Thyroid gland (tissue), 4 donors: ENCODE data around the gene APOC4.

Source experiments
- POLR2A ChIP-seq, 2 donors: fragments of 450-650 bp; IDR thresholded peaks; one replicate each; pipeline ENCODE4 v1.6.1; 2017; ENCODE audit warnings: antibody characterized with exemption in 2 of 2, mild to moderate bottlenecking in 2 of 2, moderate library complexity in 1 of 2
- TF ChIP-seq, protein P1 (sequence below), 6 experiments: fragments of 200-600 bp in 3 of 6; fragments of 450-650 bp in 3 of 6; sonication (generic) in 3 of 6; IDR thresholded peaks; one replicate each; pipeline ENCODE4 v1.5.1; 2016 to 2019; ENCODE audit warnings: antibody characterized with exemption in 6 of 6, mild to moderate bottlenecking in 2 of 6, inconsistent platforms in 1 of 6, moderate library complexity in 1 of 6

DNA sequence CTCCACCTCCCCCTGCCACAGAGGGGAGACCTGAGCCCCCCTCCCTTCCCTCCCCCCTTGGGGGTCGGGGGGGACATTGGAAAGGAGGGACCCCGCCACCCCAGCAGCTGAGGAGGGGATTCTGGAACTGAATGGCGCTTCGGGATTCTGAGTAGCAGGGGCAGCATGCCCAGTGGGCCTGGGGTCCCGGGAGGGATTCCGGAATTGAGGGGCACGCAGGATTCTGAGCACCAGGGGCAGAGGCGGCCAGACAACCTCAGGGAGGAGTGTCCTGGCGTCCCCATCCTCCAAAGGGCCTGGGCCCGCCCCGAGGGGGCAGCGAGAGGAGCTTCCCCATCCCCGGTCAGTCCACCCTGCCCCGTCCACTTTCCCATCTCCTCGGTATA, 38.8 kb upstream of the APOC4 start:
- TF ChIP-seq, protein P1, sequence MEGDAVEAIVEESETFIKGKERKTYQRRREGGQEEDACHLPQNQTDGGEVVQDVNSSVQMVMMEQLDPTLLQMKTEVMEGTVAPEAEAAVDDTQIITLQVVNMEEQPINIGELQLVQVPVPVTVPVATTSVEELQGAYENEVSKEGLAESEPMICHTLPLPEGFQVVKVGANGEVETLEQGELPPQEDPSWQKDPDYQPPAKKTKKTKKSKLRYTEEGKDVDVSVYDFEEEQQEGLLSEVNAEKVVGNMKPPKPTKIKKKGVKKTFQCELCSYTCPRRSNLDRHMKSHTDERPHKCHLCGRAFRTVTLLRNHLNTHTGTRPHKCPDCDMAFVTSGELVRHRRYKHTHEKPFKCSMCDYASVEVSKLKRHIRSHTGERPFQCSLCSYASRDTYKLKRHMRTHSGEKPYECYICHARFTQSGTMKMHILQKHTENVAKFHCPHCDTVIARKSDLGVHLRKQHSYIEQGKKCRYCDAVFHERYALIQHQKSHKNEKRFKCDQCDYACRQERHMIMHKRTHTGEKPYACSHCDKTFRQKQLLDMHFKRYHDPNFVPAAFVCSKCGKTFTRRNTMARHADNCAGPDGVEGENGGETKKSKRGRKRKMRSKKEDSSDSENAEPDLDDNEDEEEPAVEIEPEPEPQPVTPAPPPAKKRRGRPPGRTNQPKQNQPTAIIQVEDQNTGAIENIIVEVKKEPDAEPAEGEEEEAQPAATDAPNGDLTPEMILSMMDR (IDR thresholded peaks at IDR 0.05), result no peak
- TF ChIP-seq POLR2A (IDR thresholded peaks at IDR 0.05), result no peak
